ENCODE measurements around the gene SPAG17. TPM values are rescaled to one million over a fixed set of nuclear protein-coding genes. Genes with fewer than 3 reads are reported as not detected.

SPAG17 gene
- total and polyA plus RNA-seq, 2 of the 4 experiments (the other 2 are of a cell fraction), result 0.10 TPM; not detected in 1

GRCh38 chr1:118032883-118033282 is 152.1 kb downstream of the SPAG17 start:
- no CpG with 5 or more reads among the region's 1 CpG for WGBS, 2 experiments (ENCODE audit: extremely low coverage in 2 of 2, insufficient read length in 1 of 2)
- H3K79me1 ChIP-seq (ENCODE audit: low read depth in 1 of 2, low read length in 2 of 2), result no peaks in the 10 kb centered on the region
- no peak overlapping the region for H2AFZ ChIP-seq (replicated peaks; ENCODE audit: low read length, poor library complexity)
- dilution Hi-C loops (cut with HindIII; ENCODE audit: low sequenced_read_pairs, unreplicated experiment) (no loop called here), in situ Hi-C loops (cut with MboI; ENCODE audit: low sequenced_read_pairs) (no loop called here), intact Hi-C loops (cut with micrococcal nuclease) (no loop called here)
- TF ChIP-seq, protein P1, sequence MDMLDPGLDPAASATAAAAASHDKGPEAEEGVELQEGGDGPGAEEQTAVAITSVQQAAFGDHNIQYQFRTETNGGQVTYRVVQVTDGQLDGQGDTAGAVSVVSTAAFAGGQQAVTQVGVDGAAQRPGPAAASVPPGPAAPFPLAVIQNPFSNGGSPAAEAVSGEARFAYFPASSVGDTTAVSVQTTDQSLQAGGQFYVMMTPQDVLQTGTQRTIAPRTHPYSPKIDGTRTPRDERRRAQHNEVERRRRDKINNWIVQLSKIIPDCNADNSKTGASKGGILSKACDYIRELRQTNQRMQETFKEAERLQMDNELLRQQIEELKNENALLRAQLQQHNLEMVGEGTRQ (IDR thresholded peaks at IDR 0.05; ENCODE audit: low read depth, low read length), result no peak
- TF ChIP-seq CHD1 (IDR thresholded peaks at IDR 0.05; ENCODE audit: low read depth, low read length) (no peak), MAZ (IDR thresholded peaks at IDR 0.05; ENCODE audit: borderline replicate concordance, low read depth, low read length) (no peak), CEBPB (IDR thresholded peaks at IDR 0.05; ENCODE audit: low read depth, low read length) (no peak), SMC3 (IDR thresholded peaks at IDR 0.05; ENCODE audit: low read depth, low read length) (no peak), RAD21 (IDR thresholded peaks at IDR 0.05; ENCODE audit: low read length) (no peak), NFE2L2 (IDR thresholded peaks at IDR 0.05; ENCODE audit: low read depth, low read length) (no peak), FOS (IDR thresholded peaks at IDR 0.05; ENCODE audit: low read depth, low read length) (no peak), ELK1 (IDR thresholded peaks at IDR 0.05; ENCODE audit: borderline replicate concordance, low read depth, low read length) (no peak), MXI1 (IDR thresholded peaks at IDR 0.05; ENCODE audit: borderline replicate concordance, low read depth, low read length) (no peak), RFX5 (IDR thresholded peaks at IDR 0.05; ENCODE audit: low read depth, low read length) (no peak), BHLHE40 (IDR thresholded peaks at IDR 0.05; ENCODE audit: low read depth, low read length) (no peak), MAFK (IDR thresholded peaks at IDR 0.05; ENCODE audit: low read depth, low read length) (no peak), RCOR1 (IDR thresholded peaks at IDR 0.05; ENCODE audit: insufficient replicate concordance, low read length) (no peak), POLR2A (IDR thresholded peaks at IDR 0.05; ENCODE audit: low read depth, low read length) (no peak)
- TF ChIP-seq, protein P2, sequence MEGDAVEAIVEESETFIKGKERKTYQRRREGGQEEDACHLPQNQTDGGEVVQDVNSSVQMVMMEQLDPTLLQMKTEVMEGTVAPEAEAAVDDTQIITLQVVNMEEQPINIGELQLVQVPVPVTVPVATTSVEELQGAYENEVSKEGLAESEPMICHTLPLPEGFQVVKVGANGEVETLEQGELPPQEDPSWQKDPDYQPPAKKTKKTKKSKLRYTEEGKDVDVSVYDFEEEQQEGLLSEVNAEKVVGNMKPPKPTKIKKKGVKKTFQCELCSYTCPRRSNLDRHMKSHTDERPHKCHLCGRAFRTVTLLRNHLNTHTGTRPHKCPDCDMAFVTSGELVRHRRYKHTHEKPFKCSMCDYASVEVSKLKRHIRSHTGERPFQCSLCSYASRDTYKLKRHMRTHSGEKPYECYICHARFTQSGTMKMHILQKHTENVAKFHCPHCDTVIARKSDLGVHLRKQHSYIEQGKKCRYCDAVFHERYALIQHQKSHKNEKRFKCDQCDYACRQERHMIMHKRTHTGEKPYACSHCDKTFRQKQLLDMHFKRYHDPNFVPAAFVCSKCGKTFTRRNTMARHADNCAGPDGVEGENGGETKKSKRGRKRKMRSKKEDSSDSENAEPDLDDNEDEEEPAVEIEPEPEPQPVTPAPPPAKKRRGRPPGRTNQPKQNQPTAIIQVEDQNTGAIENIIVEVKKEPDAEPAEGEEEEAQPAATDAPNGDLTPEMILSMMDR (conservative IDR thresholded peaks at IDR 0.05; ENCODE audit: low read depth, low read length), result no peak
- DNase-seq (no peak), ATAC-seq (ENCODE audit: low read depth) (no peak)
- H2BK120ac ChIP-seq (ENCODE audit: low read depth, low read length), result no peak overlapping the region
- H3K18ac ChIP-seq (ENCODE audit: low read depth, low read length), result no peak overlapping the region
- H4K8ac ChIP-seq (ENCODE audit: low read depth in 2 of 2, low read length in 2 of 2), result no peak overlapping the region
- H3K9ac ChIP-seq (ENCODE audit: low read depth, low read length), result no peak overlapping the region
- H3K4me1 ChIP-seq (ENCODE audit: control insufficient read depth, insufficient read depth, low read length), result no peaks in the 10 kb centered on the region
- H4K5ac ChIP-seq (ENCODE audit: low read depth, low read length), result no peak overlapping the region
- no peaks in the 10 kb centered on the region for H3K27me3 ChIP-seq (ENCODE audit: control insufficient read depth, insufficient read depth, low read length)
- BruUV-seq (replicated peaks), result no TSS peak
- H4K20me1 ChIP-seq (ENCODE audit: insufficient read depth, low read length), result no peaks in the 10 kb centered on the region
- no peak overlapping the region for H2BK5ac ChIP-seq (ENCODE audit: low read depth, low read length, poor library complexity, severe bottlenecking)
- H3K4me3 ChIP-seq (ENCODE audit: insufficient read depth, low read depth, low read length), result no peak overlapping the region
- H3K9me3 ChIP-seq (ENCODE audit: control insufficient read depth, insufficient read depth, low read length), result no peaks in the 10 kb centered on the region
- no peak overlapping the region for H4K91ac ChIP-seq (ENCODE audit: insufficient read depth, low read depth, low read length)
- no peak overlapping the region for H3K27ac ChIP-seq (ENCODE audit: insufficient read depth, low read length)
- no peak overlapping the region for H2AK9ac ChIP-seq (replicated peaks; ENCODE audit: low read depth, low read length, poor library complexity)
- no peak overlapping the region for H2BK15ac ChIP-seq (ENCODE audit: low read depth, low read length)
- H3K14ac ChIP-seq (replicated peaks; ENCODE audit: low read depth, low read length), result no peak overlapping the region
- no peaks in the 10 kb centered on the region for H3K9me1 ChIP-seq (ENCODE audit: insufficient read depth, low read length)
- no peak overlapping the region for H2AK5ac ChIP-seq (ENCODE audit: low read depth, low read length)
- ChIA-PET POLR2A (ENCODE audit: unreplicated experiment) (no interaction called here), CTCF (no interaction called here)
- H3K56ac ChIP-seq (ENCODE audit: extremely low read depth, insufficient read depth, low read length), result no peak overlapping the region
- H3K36me3 ChIP-seq (ENCODE audit: control insufficient read depth, insufficient read depth, low read length), result no peaks in the 10 kb centered on the region
- H3K4me2 ChIP-seq (ENCODE audit: low read depth, low read length), result no peak overlapping the region
- no peak overlapping the region for H3K23ac ChIP-seq (ENCODE audit: low read depth, low read length)
- H2BK20ac ChIP-seq (ENCODE audit: low read depth, low read length), result no peak overlapping the region
- H3K4ac ChIP-seq (ENCODE audit: low read depth, low read length), result no peak overlapping the region

All from IMR-90 (cell line).